Neuronal stem cell (in vitro differentiated cells): ENCODE measurements around the gene FIGN.

ENCODE experiments used
- DNase-seq: peaks from one replicate; pipeline ENCODE4 v3.0.0-alpha.2; 2013; ENCODE audit warnings: low spot score
- H2AFZ ChIP-seq: one replicate; pipeline ENCODE4 v1.6.1; 2013; ENCODE audit warnings: mild to moderate bottlenecking, low read length, inconsistent platforms
- H2AK5ac ChIP-seq: 2 replicates; pipeline ENCODE4 v1.6.1; 2013; ENCODE audit warnings: low read depth, mild to moderate bottlenecking, inconsistent platforms, low read length, moderate library complexity, mixed read lengths
- H2BK120ac ChIP-seq: 2 replicates; pipeline ENCODE4 v1.6.1; 2013; ENCODE audit warnings: low read depth, mild to moderate bottlenecking, inconsistent platforms, low read length, moderate library complexity, mixed read lengths
- H2BK12ac ChIP-seq: one replicate; pipeline ENCODE4 v1.6.1; 2013; ENCODE audit warnings: low read length, inconsistent platforms
- H2BK15ac ChIP-seq: 2 replicates; pipeline ENCODE4 v1.6.1; 2013; ENCODE audit warnings: mild to moderate bottlenecking, low read length, inconsistent platforms, mixed read lengths
- H2BK5ac ChIP-seq: one replicate; pipeline ENCODE4 v1.6.1; 2013; ENCODE audit warnings: inconsistent platforms, mild to moderate bottlenecking, low read length, moderate library complexity
- H3K14ac ChIP-seq: one replicate; pipeline ENCODE4 v1.6.1; 2013; ENCODE audit warnings: low read length, inconsistent platforms
- H3K18ac ChIP-seq: 2 replicates; pipeline ENCODE4 v1.6.1; 2013; ENCODE audit warnings: low read length, inconsistent platforms
- H3K23ac ChIP-seq: 2 replicates; pipeline ENCODE4 v1.6.1; 2013; ENCODE audit warnings: low read depth, mild to moderate bottlenecking, mixed read lengths, low read length, inconsistent platforms; ENCODE audit not compliant: poor library complexity
- H3K27ac ChIP-seq: replicated peaks from 3 replicates; pipeline ENCODE4 v1.5.1; 2013; ENCODE audit warnings: low read length, inconsistent platforms
- H3K27me3 ChIP-seq, 3 experiments: 2 replicates each; pipeline ENCODE4 v1.6.1; 2013; ENCODE audit warnings: low read length in 3 of 3, mild to moderate bottlenecking in 2 of 3, inconsistent platforms in 1 of 3, low read depth in 1 of 3, mixed read lengths in 1 of 3, moderate library complexity in 1 of 3; ENCODE audit not compliant: control insufficient read depth in 3 of 3, insufficient read depth in 3 of 3
- H3K36me3 ChIP-seq, 2 donors: replicated peaks in 1 of 2; 2 replicates each; pipeline ENCODE4 v1.6.1; 2013; ENCODE audit warnings: low read length in 2 of 2; ENCODE audit not compliant: control insufficient read depth in 2 of 2, insufficient read depth in 2 of 2
- H3K4ac ChIP-seq: 2 replicates; pipeline ENCODE4 v1.6.1; 2013; ENCODE audit warnings: inconsistent platforms, mild to moderate bottlenecking, low read length, moderate library complexity
- H3K4me1 ChIP-seq, 2 donors: 1 replicate in 1 of 2; 2 replicates in 1 of 2; pipeline ENCODE4 v1.6.1; 2013; ENCODE audit warnings: low read length in 2 of 2, low read depth in 1 of 2; ENCODE audit not compliant: control insufficient read depth in 2 of 2, insufficient read depth in 1 of 2
- H3K4me2 ChIP-seq: one replicate; pipeline ENCODE4 v1.6.1; 2013; ENCODE audit warnings: mild to moderate bottlenecking, low read length, inconsistent platforms; ENCODE audit not compliant: insufficient read depth, poor library complexity, severe bottlenecking
- H3K4me3 ChIP-seq, 2 donors: 2 replicates each; pipeline ENCODE4 v1.5.1; 2013; ENCODE audit warnings: low read length in 2 of 2, mild to moderate bottlenecking in 2 of 2, inconsistent platforms in 1 of 2, moderate library complexity in 1 of 2
- H3K79me1 ChIP-seq: one replicate; pipeline ENCODE4 v1.6.1; 2013; ENCODE audit warnings: low read depth, mild to moderate bottlenecking, inconsistent platforms, low read length, moderate library complexity
- H3K9ac ChIP-seq: one replicate; pipeline ENCODE4 v1.6.1; 2013; ENCODE audit warnings: mild to moderate bottlenecking, low read depth, low read length, inconsistent platforms; ENCODE audit not compliant: poor library complexity
- H3K9me3 ChIP-seq, 2 donors: replicated peaks in 1 of 2; 2 replicates each; pipeline versions ENCODE3 to v1.6.1; 2013; ENCODE audit warnings: low read length in 2 of 2, mild to moderate bottlenecking in 2 of 2, inconsistent platforms in 1 of 2, low read depth in 1 of 2, mixed read lengths in 1 of 2, moderate library complexity in 1 of 2; ENCODE audit not compliant: control insufficient read depth in 2 of 2, insufficient read depth in 1 of 2
- H4K8ac ChIP-seq: one replicate; pipeline ENCODE4 v1.6.1; 2013; ENCODE audit warnings: low read depth, mild to moderate bottlenecking, inconsistent platforms, low read length, moderate library complexity
- H4K91ac ChIP-seq: one replicate; pipeline ENCODE4 v1.6.1; 2013; ENCODE audit warnings: low read length, low read depth, mild to moderate bottlenecking, inconsistent platforms; ENCODE audit not compliant: poor library complexity
- WGBS, 2 donors: extraction: QIAGEN DNeasy Blood & Tissue Kit; methylation state at CpG; one replicate each; pipeline ENCODE4 v1.1.7; 2013; ENCODE audit warnings: missing lambda C conversion rate in 2 of 2, mixed read lengths in 1 of 2; ENCODE audit not compliant: insufficient read length in 2 of 2, insufficient replicate concordance in 1 of 2; ENCODE audit errors: extremely low coverage in 2 of 2; 5-methylcytosine and 5-hydroxymethylcytosine counted together

The FIGN gene

GRCh38 chr2:163573652-163574051 lies 162.2 kb downstream of the FIGN start:
- Histone ChIP-seq H2AK5ac (no peak overlapping the region), H3K14ac (no peak overlapping the region), H3K18ac (no peak overlapping the region), H2BK120ac (no peak overlapping the region), H3K36me3 (no peaks in the 10 kb centered on the region), H3K4ac (no peak overlapping the region), H3K23ac (no peak overlapping the region), H3K79me1 (no peaks in the 10 kb centered on the region), H3K4me2 (no peak overlapping the region), H4K8ac (no peak overlapping the region), H3K27ac (no peak overlapping the region), H4K91ac (no peak overlapping the region), H3K4me1 (no peaks in the 10 kb centered on the region), H2BK15ac (no peak overlapping the region), H2BK5ac (no peak overlapping the region), H2BK12ac (no peak overlapping the region), H3K27me3 (no peaks in the 10 kb centered on the region), H3K9ac (no peak overlapping the region), H3K4me3 (no peak overlapping the region), H3K9me3 (no peaks in the 10 kb centered on the region), H2AFZ (no peak overlapping the region)
- no peak for DNase-seq
- WGBS, 2 donors = no CpG with 5 or more reads among the region's 1 CpG

- Histone ChIP-seq H3K23ac (no peak overlapping the region), H3K27me3 (no peaks in the 10 kb centered on the region), H2AK5ac (no peak overlapping the region), H3K36me3 (no peaks in the 10 kb centered on the region), H2BK15ac (no peak overlapping the region), H3K4me2 (no peak overlapping the region), H2AFZ (no peak overlapping the region), H3K18ac (no peak overlapping the region), H2BK120ac (no peak overlapping the region), H4K8ac (no peak overlapping the region), H2BK12ac (no peak overlapping the region), H3K9ac (no peak overlapping the region), H3K9me3 (no peaks in the 10 kb centered on the region), H2BK5ac (no peak overlapping the region), H3K4me3 (no peak overlapping the region), H4K91ac (no peak overlapping the region), H3K14ac (no peak overlapping the region), H3K79me1 (no peaks in the 10 kb centered on the region), H3K4me1 (no peaks in the 10 kb centered on the region), H3K27ac (no peak overlapping the region), H3K4ac (no peak overlapping the region)
- no CpG with 5 or more reads among the region's 7 CpGs for WGBS, 2 donors
- no peak for DNase-seq
Observed at GRCh38 chr2:163572850-163573249, 163.0 kb downstream of the FIGN start.

DNA sequence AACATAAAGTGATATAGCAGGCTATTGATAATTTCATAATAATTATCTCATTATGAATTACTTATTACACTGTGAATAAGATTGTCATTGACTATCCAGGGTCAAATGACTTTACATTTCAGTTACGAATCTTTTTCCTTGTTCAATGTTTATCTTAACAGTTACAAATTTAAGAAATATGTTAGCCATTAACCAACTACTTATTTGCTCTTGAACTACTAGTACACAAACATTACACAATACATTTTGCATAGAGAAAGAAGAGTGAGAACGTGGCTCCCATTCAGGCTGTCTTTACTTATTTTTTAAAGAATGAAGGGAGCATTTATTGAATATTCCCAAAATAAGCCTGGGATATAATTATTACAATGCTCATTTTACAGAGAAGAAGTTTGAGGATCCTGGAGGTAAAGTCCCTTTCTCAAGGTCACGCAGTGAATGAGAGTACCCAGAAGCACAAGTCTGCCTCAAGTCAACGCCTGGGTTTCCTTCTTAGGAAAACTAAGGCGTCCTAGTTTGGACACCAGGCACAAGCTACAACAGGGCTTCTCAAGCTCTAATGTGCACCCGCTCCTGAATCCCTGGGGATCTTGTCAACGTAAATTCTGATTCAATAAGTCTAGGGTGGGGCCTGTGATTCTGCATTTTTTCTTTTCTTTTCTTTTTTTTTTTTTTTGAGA lies 164.2 kb downstream of the FIGN start:
- Histone ChIP-seq H2BK5ac (no peak overlapping the region), H3K14ac (no peak overlapping the region), H2AK5ac (no peak overlapping the region), H3K36me3 (no peaks in the 10 kb centered on the region), H3K79me1 (no peaks in the 10 kb centered on the region), H4K8ac (no peak overlapping the region), H3K4me2 (no peak overlapping the region), H3K27me3 (no peaks in the 10 kb centered on the region), H3K9me3 (no peaks in the 10 kb centered on the region), H3K23ac (no peak overlapping the region), H3K27ac (no peak overlapping the region), H3K9ac (no peak overlapping the region), H3K18ac (no peak overlapping the region), H3K4me3 (no peak overlapping the region), H4K91ac (no peak overlapping the region), H2BK120ac (no peak overlapping the region), H3K4me1 (no peaks in the 10 kb centered on the region), H2BK12ac (no peak overlapping the region), H2BK15ac (no peak overlapping the region), H2AFZ (no peak overlapping the region), H3K4ac (no peak overlapping the region)
- WGBS, 2 donors = no CpG with 5 or more reads among the region's 7 CpGs
- DNase-seq = no peak

GRCh38 chr2:163570391-163570790 lies 165.4 kb downstream of the FIGN start:
- no peaks in the 10 kb centered on the region for H3K4me1 ChIP-seq
- H3K36me3 ChIP-seq = no peaks in the 10 kb centered on the region
- no peak overlapping the region for H2AFZ ChIP-seq
- H3K4me2 ChIP-seq = no peak overlapping the region
- no peak overlapping the region for H2BK12ac ChIP-seq
- H2BK15ac ChIP-seq = no peak overlapping the region
- H3K9ac ChIP-seq = no peak overlapping the region
- no peak overlapping the region for H3K18ac ChIP-seq
- no peak overlapping the region for H4K91ac ChIP-seq
- no peak overlapping the region for H3K23ac ChIP-seq
- H3K9me3 ChIP-seq = no peaks in the 10 kb centered on the region
- H3K27me3 ChIP-seq = no peaks in the 10 kb centered on the region
- WGBS, 2 donors = no CpG with 5 or more reads among the region's 3 CpGs
- no peak overlapping the region for H3K4me3 ChIP-seq
- H3K4ac ChIP-seq = no peak overlapping the region
- no peak overlapping the region for H3K27ac ChIP-seq
- no peak overlapping the region for H4K8ac ChIP-seq
- H2BK120ac ChIP-seq = no peak overlapping the region
- no peak for DNase-seq
- H3K79me1 ChIP-seq = no peaks in the 10 kb centered on the region
- H2BK5ac ChIP-seq = no peak overlapping the region
- H2AK5ac ChIP-seq = no peak overlapping the region
- H3K14ac ChIP-seq = no peak overlapping the region
